ENCODE results near the gene S100A5. TPM values are rescaled to one million over a fixed set of nuclear protein-coding genes. Genes with fewer than 3 reads are reported as not detected.
A peak's percentile ranks its signal among the peaks of the same experiment; 100 is the strongest.

The S100A5 gene
- total RNA-seq, 2 donors from 2014 or later, result not detected

GRCh38 chr1:153538315-153538821 lies 2.4 kb downstream of the S100A5 start:
- no peak overlapping the region for H3K4me3 Mint-ChIP-seq
- DNase-seq (ENCODE audit: low spot score) (no peak), ATAC-seq (no peak)
- H3K27me3 Mint-ChIP-seq, result no peaks in the 10 kb centered on the region
- H3K36me3 Mint-ChIP-seq, result no peaks in the 10 kb centered on the region
- no peaks in the 10 kb centered on the region for H3K9me3 Mint-ChIP-seq
- H3K27ac Mint-ChIP-seq, result no peak overlapping the region
- peaks cover 64 to 69% of the 10 kb centered on the region in 2 donors for H3K4me1 Mint-ChIP-seq (ENCODE audit: low read depth in 2 of 2)

- Mint-ChIP-seq H3K27me3 (no peaks in the 10 kb centered on the region), H3K4me1 (ENCODE audit: low read depth in 2 of 2) (peaks cover 64 to 69% of the 10 kb centered on the region in 2 donors), H3K27ac (peak overlapping the region in 1 of 2 donors; percentile 95), H3K9me3 (no peaks in the 10 kb centered on the region), H3K36me3 (no peaks in the 10 kb centered on the region), H3K4me3 (peak overlapping the region; percentile 6)
- DNase-seq (ENCODE audit: low spot score) (no peak), ATAC-seq (no peak)
Measured at GRCh38 chr1:153537376-153537730, 3.4 kb downstream of the S100A5 start.

- no peak for DNase-seq (ENCODE audit: low spot score)
- Mint-ChIP-seq H3K36me3 (no peaks in the 10 kb centered on the region), H3K4me1 (ENCODE audit: low read depth in 2 of 2) (peaks cover 68 to 72% of the 10 kb centered on the region in 2 donors), H3K4me3 (peak overlapping the region; percentile 93), H3K9me3 (no peaks in the 10 kb centered on the region), H3K27ac (peak overlapping the region; percentile 93 to 95), H3K27me3 (no peaks in the 10 kb centered on the region)
- ATAC-seq, result no peak
Measured at GRCh38 chr1:153536671-153537375, 3.9 kb downstream of the S100A5 start.

GRCh38 chr1:153536012-153536670 lies 4.6 kb downstream of the S100A5 start:
- peaks cover 65 to 72% of the 10 kb centered on the region in 2 donors for H3K4me1 Mint-ChIP-seq (ENCODE audit: low read depth in 2 of 2)
- peak; percentile 91 for DNase-seq (ENCODE audit: low spot score)
- ATAC-seq, result peak; percentile 88 to 92
- no peaks in the 10 kb centered on the region for H3K27me3 Mint-ChIP-seq
- no peaks in the 10 kb centered on the region for H3K9me3 Mint-ChIP-seq
- H3K27ac Mint-ChIP-seq, result peak overlapping the region; percentile 93 to 95
- no peaks in the 10 kb centered on the region for H3K36me3 Mint-ChIP-seq
- peak overlapping the region; percentile 93 for H3K4me3 Mint-ChIP-seq

DNA sequence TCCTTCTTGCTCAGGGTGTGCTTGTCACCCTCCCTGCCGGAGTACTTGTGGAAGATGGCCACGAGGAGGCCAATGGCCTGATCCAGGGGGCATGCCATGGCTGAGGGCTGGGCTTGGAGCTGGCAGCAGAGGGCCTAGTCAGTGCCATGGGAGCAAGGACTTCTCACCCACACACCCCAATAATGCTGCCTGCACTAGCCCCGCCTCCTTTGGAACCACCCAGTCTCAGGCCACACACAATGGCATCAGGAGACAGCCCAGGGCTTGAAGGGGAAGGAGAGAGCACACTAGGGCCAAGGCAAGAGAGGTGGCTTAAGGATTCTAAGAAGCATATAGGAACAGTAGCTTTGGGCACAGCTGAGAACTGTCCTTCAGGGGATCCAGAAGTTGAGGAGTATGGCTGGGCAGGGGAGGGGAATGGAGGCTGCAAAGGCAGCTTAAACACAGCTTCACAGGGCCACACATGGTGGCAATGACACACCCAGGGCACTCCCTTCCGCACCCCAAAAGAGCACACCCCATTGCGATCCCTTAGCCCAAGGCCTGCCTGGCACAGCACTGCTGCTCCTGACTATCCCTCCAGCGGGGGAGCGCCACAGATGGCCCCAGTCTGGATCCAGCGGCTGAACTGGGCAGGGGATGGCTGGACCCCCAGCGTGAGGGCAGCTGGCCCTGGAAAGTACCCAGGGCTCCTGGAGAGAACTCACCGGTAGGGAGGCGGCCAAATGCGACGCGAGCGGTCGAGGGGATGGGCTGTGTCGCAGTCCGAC lies 5.3 kb downstream of the S100A5 start, which contains the start of gene S100A6:
S100A6 (minus strand) TSS at position 750 of the 770 bp plus-strand sequence; CDS start at position 98, 652 bp downstream.
- no peak for DNase-seq (ENCODE audit: low spot score)

GRCh38 chr1:153534925-153535241 lies 5.9 kb downstream of the S100A5 start:
- Mint-ChIP-seq H3K9me3 (no peaks in the 10 kb centered on the region), H3K27ac (peak overlapping the region; percentile 93 to 95), H3K4me3 (peak overlapping the region; percentile 93), H3K27me3 (no peaks in the 10 kb centered on the region), H3K4me1 (ENCODE audit: low read depth in 2 of 2) (peaks cover 56 to 64% of the 10 kb centered on the region in 2 donors), H3K36me3 (no peaks in the 10 kb centered on the region)
- ATAC-seq, result no peak
- no peak for DNase-seq (ENCODE audit: low spot score)

More for the DNA sequence above, 5.3 kb downstream of the S100A5 start, which contains the start of gene S100A6:
- no peaks in the 10 kb centered on the region for H3K27me3 Mint-ChIP-seq
- H3K4me1 Mint-ChIP-seq (ENCODE audit: low read depth in 2 of 2), result peaks cover 62 to 70% of the 10 kb centered on the region in 2 donors
- H3K27ac Mint-ChIP-seq, result peak within 1 kb of the TSS; percentile 93 to 95
- H3K4me3 Mint-ChIP-seq, result peak within 1 kb of the TSS; percentile 93
- peak in 1 of 2 donors; percentile 35 for ATAC-seq
- no peaks in the 10 kb centered on the region for H3K9me3 Mint-ChIP-seq
- H3K36me3 Mint-ChIP-seq, result no peaks in the 10 kb centered on the region

GRCh38 chr1:153534226-153534924 lies 6.4 kb downstream of the S100A5 start:
- DNase-seq (ENCODE audit: low spot score), result no peak
- peak overlapping the region; percentile 93 to 95 for H3K27ac Mint-ChIP-seq
- H3K27me3 Mint-ChIP-seq, result no peaks in the 10 kb centered on the region
- peak overlapping the region; percentile 93 for H3K4me3 Mint-ChIP-seq
- no peak for ATAC-seq
- no peaks in the 10 kb centered on the region for H3K36me3 Mint-ChIP-seq
- H3K4me1 Mint-ChIP-seq (ENCODE audit: low read depth in 2 of 2), result peaks cover 51 to 59% of the 10 kb centered on the region in 2 donors
- no peaks in the 10 kb centered on the region for H3K9me3 Mint-ChIP-seq

- Mint-ChIP-seq H3K9me3 (no peaks in the 10 kb centered on the region), H3K27me3 (no peaks in the 10 kb centered on the region), H3K4me1 (ENCODE audit: low read depth in 2 of 2) (peaks cover 51 to 59% of the 10 kb centered on the region in 2 donors), H3K36me3 (no peaks in the 10 kb centered on the region), H3K4me3 (peak overlapping the region; percentile 93), H3K27ac (peak overlapping the region; percentile 93 to 95)
- DNase-seq (ENCODE audit: low spot score) (no peak), ATAC-seq (no peak)
Measured at GRCh38 chr1:153533689-153534201, 7.0 kb downstream of the S100A5 start.

- DNase-seq (ENCODE audit: low spot score) (peak; percentile 72), ATAC-seq (peak in 1 of 2 donors; percentile 5)
- Mint-ChIP-seq H3K9me3 (no peaks in the 10 kb centered on the region), H3K36me3 (no peaks in the 10 kb centered on the region), H3K27me3 (no peaks in the 10 kb centered on the region), H3K4me1 (ENCODE audit: low read depth in 2 of 2) (peaks cover 51 to 59% of the 10 kb centered on the region in 2 donors), H3K4me3 (peak overlapping the region; percentile 93), H3K27ac (peak overlapping the region; percentile 93 to 95)
Measured at GRCh38 chr1:153532769-153533599, 7.8 kb downstream of the S100A5 start.

DNA sequence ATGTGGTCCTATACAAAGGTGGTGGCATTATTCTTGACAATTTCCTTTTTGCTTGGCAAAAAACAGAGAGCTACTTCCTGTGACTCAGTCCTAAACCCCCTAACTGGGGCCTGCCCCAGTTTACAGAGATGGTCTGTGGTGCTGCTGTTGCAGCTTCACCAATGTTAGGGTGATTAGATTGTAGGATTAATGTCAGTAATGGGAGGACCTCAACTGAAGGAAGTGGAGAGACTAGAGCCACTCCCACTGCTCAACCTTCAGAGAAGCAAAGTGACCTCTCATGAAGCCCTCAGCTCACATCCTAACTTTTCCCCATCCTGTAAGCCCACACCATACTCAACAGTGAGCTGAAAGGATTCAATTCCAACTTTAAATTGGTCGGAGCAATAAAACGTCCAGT lies 8.6 kb downstream of the S100A5 start:
- Mint-ChIP-seq H3K4me1 (ENCODE audit: low read depth in 2 of 2) (peaks cover 51 to 59% of the 10 kb centered on the region in 2 donors), H3K27me3 (no peaks in the 10 kb centered on the region), H3K4me3 (peak overlapping the region; percentile 93), H3K27ac (peak overlapping the region; percentile 93 to 95), H3K9me3 (no peaks in the 10 kb centered on the region), H3K36me3 (no peaks in the 10 kb centered on the region)
- no peak for DNase-seq (ENCODE audit: low spot score)
- peak; percentile 55 to 68 for ATAC-seq

DNA sequence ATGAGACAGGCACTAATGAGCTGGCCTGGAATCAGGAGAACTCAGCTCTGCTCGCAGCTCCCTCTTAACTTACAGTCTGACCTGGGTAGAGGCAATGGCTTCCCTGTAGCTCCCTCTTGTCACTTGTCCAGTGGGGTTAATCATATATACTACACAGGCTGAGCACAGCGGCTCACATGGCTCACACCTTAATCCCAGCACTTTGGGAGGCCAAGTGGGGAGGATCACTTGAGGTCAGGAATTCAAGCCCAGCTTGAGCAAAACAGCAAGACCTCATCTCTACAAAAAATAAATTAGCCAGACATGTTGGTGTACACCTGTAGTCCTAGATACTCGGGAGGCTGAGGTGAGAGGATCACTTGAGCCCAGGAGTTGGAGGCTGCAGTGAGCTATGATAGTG lies 9.1 kb downstream of the S100A5 start:
- Mint-ChIP-seq H3K4me3 (peak overlapping the region; percentile 93), H3K9me3 (no peaks in the 10 kb centered on the region), H3K27me3 (no peaks in the 10 kb centered on the region), H3K4me1 (ENCODE audit: low read depth in 2 of 2) (peaks cover 47 to 55% of the 10 kb centered on the region in 2 donors), H3K36me3 (no peaks in the 10 kb centered on the region), H3K27ac (peak overlapping the region; percentile 93 to 95)
- ATAC-seq (no peak), DNase-seq (ENCODE audit: low spot score) (no peak)

DNA sequence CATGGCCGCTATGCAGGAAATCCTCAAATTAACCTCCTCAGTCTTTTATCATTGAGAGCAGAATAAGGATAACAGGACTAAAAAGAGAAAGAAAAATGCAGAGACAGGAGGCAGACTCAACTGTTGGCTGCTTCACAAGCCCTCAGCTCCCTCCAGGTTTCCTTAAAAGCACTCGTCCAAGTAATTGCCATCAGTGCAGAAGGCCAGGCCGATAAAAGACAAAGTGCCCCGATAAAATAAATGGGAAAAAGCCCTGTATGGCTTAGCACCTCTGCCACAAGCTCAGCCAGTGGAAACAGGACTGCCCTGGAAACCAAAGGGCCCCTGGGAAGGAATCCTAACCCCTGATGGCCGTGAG lies 13.1 kb downstream of the S100A5 start:
- H3K4me3 Mint-ChIP-seq, result no peak overlapping the region
- DNase-seq (ENCODE audit: low spot score) (no peak), ATAC-seq (no peak)
- no peaks in the 10 kb centered on the region for H3K36me3 Mint-ChIP-seq
- H3K27me3 Mint-ChIP-seq, result peaks cover 0 to under 1% of the 10 kb centered on the region in 2 donors
- H3K27ac Mint-ChIP-seq, result no peak overlapping the region
- no peaks in the 10 kb centered on the region for H3K9me3 Mint-ChIP-seq
- peaks cover 16 to 20% of the 10 kb centered on the region in 2 donors for H3K4me1 Mint-ChIP-seq (ENCODE audit: low read depth in 2 of 2)
